HL-60 (cell line): ENCODE results near the gene FAM227B.

Source experiments
- CTCF ChIP-seq: IDR thresholded peaks from one replicate; pipeline ENCODE4 v1.5.1; 2011; ENCODE audit warnings: low read length, control low read depth, inconsistent platforms; ENCODE audit not compliant: insufficient read depth
- SPI1 ChIP-seq: IDR thresholded peaks from 2 replicates; pipeline ENCODE4 v1.6.1; 2012; ENCODE audit warnings: low read depth, mild to moderate bottlenecking, borderline replicate concordance

- TF ChIP-seq SPI1: no peak
- TF ChIP-seq CTCF: no peak
These were observed 127.8 kb downstream of the FAM227B start for GRCh38 chr15:49492830-49493229.
